ENCODE data around the gene VCP.

DNA sequence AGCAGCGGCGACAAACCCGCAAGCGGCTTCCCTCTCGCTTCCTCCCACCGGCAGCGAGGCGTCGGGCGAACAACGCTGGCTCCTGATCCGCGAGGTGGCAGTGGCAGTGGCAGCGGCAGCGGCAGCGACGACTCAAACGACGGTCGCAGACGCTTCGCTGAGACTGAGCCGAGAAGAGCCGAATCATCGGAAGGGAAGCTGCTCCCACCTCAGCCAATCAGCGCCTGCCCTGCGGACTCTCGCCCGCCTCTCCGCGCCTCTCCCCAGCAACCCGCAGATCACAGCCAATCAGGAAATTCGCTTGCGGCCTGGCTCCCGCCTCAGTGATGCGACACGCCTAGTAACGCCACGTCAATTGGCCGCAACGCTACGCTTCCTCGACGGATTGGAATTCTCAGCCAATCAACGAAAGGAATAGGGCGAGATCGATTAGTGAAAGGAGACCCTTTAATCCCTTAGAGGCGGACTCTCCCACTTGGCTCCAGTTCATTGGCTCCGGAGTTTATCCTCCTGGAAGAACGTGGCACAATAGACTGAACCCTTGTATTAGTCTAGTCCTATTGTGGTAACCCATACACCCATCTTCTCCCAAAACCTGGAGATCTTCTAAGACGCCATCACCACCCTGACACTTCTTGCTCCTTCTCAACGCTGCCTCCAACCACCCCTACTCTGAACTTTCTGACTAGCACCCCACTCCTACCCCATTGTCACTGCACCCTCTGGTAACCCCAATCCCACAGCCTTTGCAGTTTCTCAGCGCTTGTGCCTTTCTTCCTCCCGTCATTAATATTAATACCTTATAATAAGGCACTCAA, at the start of gene VCP:
- no peak for TF ChIP-seq EZH2 (IDR thresholded peaks at IDR 0.05)
- TF ChIP-seq, protein P1, sequence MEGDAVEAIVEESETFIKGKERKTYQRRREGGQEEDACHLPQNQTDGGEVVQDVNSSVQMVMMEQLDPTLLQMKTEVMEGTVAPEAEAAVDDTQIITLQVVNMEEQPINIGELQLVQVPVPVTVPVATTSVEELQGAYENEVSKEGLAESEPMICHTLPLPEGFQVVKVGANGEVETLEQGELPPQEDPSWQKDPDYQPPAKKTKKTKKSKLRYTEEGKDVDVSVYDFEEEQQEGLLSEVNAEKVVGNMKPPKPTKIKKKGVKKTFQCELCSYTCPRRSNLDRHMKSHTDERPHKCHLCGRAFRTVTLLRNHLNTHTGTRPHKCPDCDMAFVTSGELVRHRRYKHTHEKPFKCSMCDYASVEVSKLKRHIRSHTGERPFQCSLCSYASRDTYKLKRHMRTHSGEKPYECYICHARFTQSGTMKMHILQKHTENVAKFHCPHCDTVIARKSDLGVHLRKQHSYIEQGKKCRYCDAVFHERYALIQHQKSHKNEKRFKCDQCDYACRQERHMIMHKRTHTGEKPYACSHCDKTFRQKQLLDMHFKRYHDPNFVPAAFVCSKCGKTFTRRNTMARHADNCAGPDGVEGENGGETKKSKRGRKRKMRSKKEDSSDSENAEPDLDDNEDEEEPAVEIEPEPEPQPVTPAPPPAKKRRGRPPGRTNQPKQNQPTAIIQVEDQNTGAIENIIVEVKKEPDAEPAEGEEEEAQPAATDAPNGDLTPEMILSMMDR (IDR thresholded peaks at IDR 0.05) = no peak

Measured in neural progenitor cell (in vitro differentiated cells).